Gastrocnemius medialis (tissue), 4 donors: ENCODE measurements around the gene ABCF1.

ENCODE experiments used
- POLR2A ChIP-seq, 2 donors: fragments of 450-650 bp; IDR thresholded peaks; one replicate each; pipeline ENCODE4 v1.6.1; 2017; ENCODE audit warnings: antibody characterized with exemption in 2 of 2, mild to moderate bottlenecking in 2 of 2, moderate library complexity in 2 of 2
- TF ChIP-seq, protein P1 (sequence below), 5 experiments: fragments of 450-650 bp in 3 of 5; fragments of 200-600 bp in 2 of 5; sonication (generic) in 2 of 5; IDR thresholded peaks in 4 of 5; conservative IDR thresholded peaks in 1 of 5; 1 replicate in 4 of 5; 2 replicates in 1 of 5; pipeline ENCODE4 v1.5.1; 2016 to 2019; ENCODE audit warnings: antibody characterized with exemption in 5 of 5, mild to moderate bottlenecking in 3 of 5, moderate library complexity in 3 of 5

DNA sequence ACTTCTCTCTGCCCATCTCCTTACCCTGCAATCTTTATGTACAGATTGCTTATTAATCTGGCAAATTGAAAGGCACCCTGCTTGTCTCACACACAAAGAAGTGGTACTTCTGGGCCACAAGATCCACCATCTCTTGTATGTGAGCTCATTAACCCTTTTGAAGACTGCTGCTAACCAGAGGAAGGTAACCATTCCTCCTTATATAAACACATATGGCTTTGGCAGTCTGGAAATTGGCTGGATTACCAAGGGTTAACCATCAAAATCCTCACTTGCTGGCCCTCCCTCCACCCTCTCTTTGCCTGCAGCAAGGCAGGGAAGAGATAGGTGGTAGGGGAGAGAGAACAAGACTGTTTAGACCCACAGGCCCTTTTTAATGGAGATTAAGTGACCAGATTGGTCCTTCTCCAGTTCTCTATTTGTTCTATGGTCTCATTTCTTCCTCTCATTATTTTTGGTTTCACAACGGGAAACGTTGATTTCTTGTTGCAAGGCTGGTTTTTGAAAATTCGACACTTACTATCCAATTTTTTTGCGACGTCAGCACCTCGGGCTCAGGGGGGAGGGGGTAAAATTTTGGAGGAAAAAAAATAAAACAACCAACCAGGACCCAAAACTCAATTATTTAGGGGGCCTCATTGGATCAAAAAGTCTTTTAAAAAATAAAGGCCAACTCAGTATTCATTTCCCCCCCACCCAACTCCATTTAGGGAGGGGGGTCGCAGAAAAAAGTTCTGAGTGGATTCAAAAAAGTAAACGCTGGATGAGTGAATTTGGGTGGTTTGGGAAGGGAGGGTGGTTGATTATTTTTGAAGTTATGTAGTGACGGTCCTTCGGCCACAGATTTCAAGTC lies 44.9 kb downstream of the ABCF1 start:
- no peak for TF ChIP-seq POLR2A (IDR thresholded peaks at IDR 0.05)
- TF ChIP-seq, protein P1, sequence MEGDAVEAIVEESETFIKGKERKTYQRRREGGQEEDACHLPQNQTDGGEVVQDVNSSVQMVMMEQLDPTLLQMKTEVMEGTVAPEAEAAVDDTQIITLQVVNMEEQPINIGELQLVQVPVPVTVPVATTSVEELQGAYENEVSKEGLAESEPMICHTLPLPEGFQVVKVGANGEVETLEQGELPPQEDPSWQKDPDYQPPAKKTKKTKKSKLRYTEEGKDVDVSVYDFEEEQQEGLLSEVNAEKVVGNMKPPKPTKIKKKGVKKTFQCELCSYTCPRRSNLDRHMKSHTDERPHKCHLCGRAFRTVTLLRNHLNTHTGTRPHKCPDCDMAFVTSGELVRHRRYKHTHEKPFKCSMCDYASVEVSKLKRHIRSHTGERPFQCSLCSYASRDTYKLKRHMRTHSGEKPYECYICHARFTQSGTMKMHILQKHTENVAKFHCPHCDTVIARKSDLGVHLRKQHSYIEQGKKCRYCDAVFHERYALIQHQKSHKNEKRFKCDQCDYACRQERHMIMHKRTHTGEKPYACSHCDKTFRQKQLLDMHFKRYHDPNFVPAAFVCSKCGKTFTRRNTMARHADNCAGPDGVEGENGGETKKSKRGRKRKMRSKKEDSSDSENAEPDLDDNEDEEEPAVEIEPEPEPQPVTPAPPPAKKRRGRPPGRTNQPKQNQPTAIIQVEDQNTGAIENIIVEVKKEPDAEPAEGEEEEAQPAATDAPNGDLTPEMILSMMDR (IDR thresholded peaks at IDR 0.05 in 4 of 5, conservative IDR thresholded peaks at IDR 0.05 in 1 of 5): no peak
